GM12874 (cell line): ENCODE measurements around the gene ZMAT3.

Experiments
- CTCF ChIP-seq: IDR thresholded peaks from 2 replicates; pipeline ENCODE4 v1.5.1; 2011; ENCODE audit warnings: low read depth, mild to moderate bottlenecking, control low read depth, low read length, moderate library complexity; ENCODE audit not compliant: insufficient read depth

Gene ZMAT3

GRCh38 chr3:179071323-179072099, at the start of gene ZMAT3:
TSS of gene ZMAT3 (minus strand) at chr3:179071809. CDS start at chr3:179067752, 4,057 bp downstream.
- TF ChIP-seq CTCF = no peak

GRCh38 chr3:179116816-179117215, 45.2 kb upstream of the ZMAT3 start:
- TF ChIP-seq CTCF = no peak

- TF ChIP-seq CTCF = no peak
These were observed 42.3 kb upstream of the ZMAT3 start for GRCh38 chr3:179113903-179114302.

- TF ChIP-seq CTCF = no peak
These were observed 36.5 kb upstream of the ZMAT3 start for GRCh38 chr3:179108086-179108485.

GRCh38 chr3:179107617-179108016, 36.0 kb upstream of the ZMAT3 start:
- no peak for TF ChIP-seq CTCF

- no peak for TF ChIP-seq CTCF
These were observed 34.3 kb upstream of the ZMAT3 start for GRCh38 chr3:179105881-179106280.

- TF ChIP-seq CTCF = no peak
These were observed 29.0 kb upstream of the ZMAT3 start for GRCh38 chr3:179100652-179101051.
